Stomach (tissue), 4 donors: ENCODE measurements around the gene CLBA1.

Experiments
- POLR2A ChIP-seq, 4 donors: fragments of 450-650 bp; IDR thresholded peaks; one replicate each; pipeline ENCODE4 v1.6.1; 2016; ENCODE audit warnings: antibody characterized with exemption in 4 of 4, control low read depth in 2 of 4, mild to moderate bottlenecking in 1 of 4, moderate library complexity in 1 of 4
- POLR2AphosphoS5 ChIP-seq, 3 donors: sonication (generic); formaldehyde crosslinking; IDR thresholded peaks; one replicate each; pipeline ENCODE4 v1.6.1; 2016; ENCODE audit warnings: antibody characterized with exemption in 3 of 3

DNA sequence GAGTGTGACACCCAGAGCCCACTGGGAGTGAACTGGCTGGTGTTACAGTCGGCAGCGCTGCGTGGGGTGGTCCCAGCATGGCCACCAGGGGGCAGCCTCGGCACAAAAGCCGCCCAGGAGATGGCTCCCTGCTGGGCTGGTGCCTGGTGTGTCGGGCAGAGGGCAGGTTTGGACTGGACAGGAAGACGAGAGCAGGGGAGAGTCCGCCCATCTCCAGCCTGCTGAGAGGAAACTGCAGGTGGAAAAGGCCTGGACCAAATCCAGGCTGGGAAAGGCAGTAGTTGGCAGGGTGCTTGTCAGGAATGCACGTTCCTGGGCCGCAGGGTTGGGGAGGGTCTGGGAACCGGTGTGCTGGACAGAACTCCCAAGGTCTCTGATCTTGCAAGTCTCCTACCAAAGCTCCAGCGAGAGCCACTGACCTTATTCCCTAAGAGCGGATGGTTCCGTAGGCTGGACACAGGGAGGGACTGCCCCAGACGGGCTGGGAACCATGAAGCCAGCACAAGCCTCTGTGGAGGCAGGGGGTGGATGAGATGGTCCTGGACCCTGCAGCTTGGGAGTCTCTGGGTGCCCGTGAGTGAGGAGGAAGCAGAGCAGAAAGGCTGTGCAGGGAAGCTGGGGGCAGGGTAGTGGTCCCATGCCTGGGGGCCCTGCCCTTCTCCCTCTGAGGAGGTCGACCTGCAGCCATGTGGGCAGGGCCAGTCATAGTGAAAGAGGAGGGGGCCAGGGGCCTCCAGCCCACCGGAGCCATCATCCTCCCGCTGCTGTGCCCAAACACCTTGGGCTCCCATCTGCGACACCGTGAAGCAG lies 9.2 kb upstream of the CLBA1 start:
- TF ChIP-seq POLR2A (IDR thresholded peaks at IDR 0.05) = no peak
- peak in 1 of 3 donors; percentile 62 for TF ChIP-seq POLR2AphosphoS5 (IDR thresholded peaks at IDR 0.05)
